Esophagus squamous epithelium (tissue), 5 donors: Measurements from ENCODE around the gene DOCK1. TPM values are rescaled to one million over a fixed set of nuclear protein-coding genes. Genes with fewer than 3 reads are reported as not detected.

ENCODE experiments used
- DNase-seq: peaks from one replicate; lab custom pipeline; 2025; lab: John Stamatoyannopoulos, UW
- H3K27ac ChIP-seq, 4 donors: fragments of 200-600 bp; sonication (generic); one replicate each; pipeline ENCODE4 v1.5.1; 2016 to 2019; ENCODE audit warnings: mild to moderate bottlenecking in 1 of 4
- H3K27me3 ChIP-seq, 4 donors: fragments of 200-600 bp; sonication (generic); 1 replicate in 3 of 4; 2 replicates in 1 of 4; pipeline versions ENCODE4 v1.5.1 to v1.6.0; 2017 to 2021; ENCODE audit warnings: antibody characterized with exemption in 1 of 4
- H3K36me3 ChIP-seq, 3 donors: fragments of 200-600 bp; sonication (generic); one replicate each; pipeline ENCODE4 v1.5.1; 2016 to 2019
- H3K4me1 ChIP-seq, 3 donors: fragments of 200-600 bp; sonication (generic); one replicate each; pipeline ENCODE4 v1.5.1; 2017 to 2019
- H3K4me3 ChIP-seq, 4 donors: fragments of 200-600 bp; sonication (generic); 1 replicate in 3 of 4; 2 replicates in 1 of 4; pipeline ENCODE4 v1.5.1; 2016 to 2019; ENCODE audit warnings: mild to moderate bottlenecking in 2 of 4, moderate library complexity in 1 of 4
- H3K9me3 ChIP-seq, 3 donors: fragments of 200-600 bp; sonication (generic); one replicate each; pipeline ENCODE4 v1.5.1; 2016 to 2019
- POLR2A ChIP-seq, 4 donors: fragments of 450-650 bp; IDR thresholded peaks; one replicate each; pipeline ENCODE4 v1.6.1; 2017; ENCODE audit warnings: antibody characterized with exemption in 4 of 4, mild to moderate bottlenecking in 4 of 4, moderate library complexity in 3 of 4
- WGBS, 2 donors: methylation state at CpG; one replicate each; pipeline ENCODE4 v1.1.5; 2018; 5-methylcytosine and 5-hydroxymethylcytosine counted together
- intact Hi-C: fragments of 100-400 bp; cut with DNase I; formaldehyde crosslinking; loops from one replicate; pipeline ENCODE4 v1.15.0; 2022
- total RNA-seq, 4 donors: library from RNA; depleted of rRNA; stranded (reverse); fragments of >200 nt; gene quantifications; one replicate each; pipeline ENCODE4 v1.1.0, GENCODE V29; 2016
- TF ChIP-seq, protein P1 (sequence below), 6 experiments: fragments of 450-650 bp in 4 of 6; fragments of 200-600 bp in 2 of 6; sonication (generic) in 2 of 6; IDR thresholded peaks; one replicate each; pipeline ENCODE4 v1.5.1; 2016 to 2019; ENCODE audit warnings: antibody characterized with exemption in 6 of 6, mild to moderate bottlenecking in 4 of 6, moderate library complexity in 4 of 6
- donor health status: DM: yes; HTN: yes; CAD: no.

The DOCK1 gene
- total RNA-seq, 4 donors from 2014 or later = 31.8 to 83.4 (median 49.8) TPM

DNA sequence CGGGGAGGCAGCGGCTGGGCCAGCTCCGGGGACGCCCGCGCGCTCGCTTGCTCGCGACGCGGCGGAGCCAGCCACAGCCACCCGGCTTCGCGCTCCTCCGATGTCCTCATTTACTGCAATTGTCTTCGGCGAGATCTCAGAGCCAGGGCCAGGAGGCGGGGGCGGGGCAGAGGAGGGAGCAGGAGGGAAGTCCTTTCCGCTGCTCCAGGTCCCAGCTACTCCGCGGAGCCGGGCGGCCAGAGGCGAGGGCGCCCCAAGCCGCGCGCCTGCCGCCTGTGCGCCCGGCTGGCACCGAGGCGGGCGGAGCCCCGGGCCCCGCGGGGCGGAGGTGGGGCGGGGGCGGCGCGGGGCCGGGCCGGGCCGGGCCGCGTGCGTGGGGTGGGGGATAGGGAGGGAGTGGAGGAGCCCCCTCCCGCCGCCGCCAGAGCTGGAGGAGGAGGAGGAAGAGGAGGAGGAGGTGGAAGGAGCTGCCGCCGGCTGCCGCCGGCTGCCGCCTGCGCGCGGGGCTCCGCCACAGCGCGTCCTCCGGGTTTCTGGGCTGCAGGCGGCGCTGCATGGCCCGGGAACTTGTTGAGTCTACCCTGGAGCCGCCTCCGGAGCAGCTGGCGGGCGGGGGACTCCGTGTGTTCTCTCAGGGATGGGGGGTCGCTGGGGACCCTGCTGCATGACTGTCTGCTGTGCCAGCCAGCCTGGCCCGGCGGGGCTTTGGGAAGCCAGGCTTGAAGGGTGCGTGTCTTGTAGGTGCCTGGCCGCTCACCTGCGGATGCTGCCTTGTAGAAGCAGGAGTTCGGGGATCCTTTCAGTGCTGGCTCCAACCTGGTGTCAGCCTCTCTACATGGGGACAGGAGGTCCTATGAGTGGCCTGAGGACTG, 291.3 kb downstream of the DOCK1 start, which contains the start of gene INSYN2A:
Gene INSYN2A, minus strand, starts transcription at position 310 of the 872 bp plus-strand sequence. CDS start 20,196 bp downstream, outside the sequence.
- peaks cover 10 to 25% (median 22%) of the 10 kb centered on the region in 3 donors for H3K4me1 ChIP-seq
- no peak for DNase-seq
- no peaks in the 10 kb centered on the region for H3K9me3 ChIP-seq
- TF ChIP-seq, protein P1, sequence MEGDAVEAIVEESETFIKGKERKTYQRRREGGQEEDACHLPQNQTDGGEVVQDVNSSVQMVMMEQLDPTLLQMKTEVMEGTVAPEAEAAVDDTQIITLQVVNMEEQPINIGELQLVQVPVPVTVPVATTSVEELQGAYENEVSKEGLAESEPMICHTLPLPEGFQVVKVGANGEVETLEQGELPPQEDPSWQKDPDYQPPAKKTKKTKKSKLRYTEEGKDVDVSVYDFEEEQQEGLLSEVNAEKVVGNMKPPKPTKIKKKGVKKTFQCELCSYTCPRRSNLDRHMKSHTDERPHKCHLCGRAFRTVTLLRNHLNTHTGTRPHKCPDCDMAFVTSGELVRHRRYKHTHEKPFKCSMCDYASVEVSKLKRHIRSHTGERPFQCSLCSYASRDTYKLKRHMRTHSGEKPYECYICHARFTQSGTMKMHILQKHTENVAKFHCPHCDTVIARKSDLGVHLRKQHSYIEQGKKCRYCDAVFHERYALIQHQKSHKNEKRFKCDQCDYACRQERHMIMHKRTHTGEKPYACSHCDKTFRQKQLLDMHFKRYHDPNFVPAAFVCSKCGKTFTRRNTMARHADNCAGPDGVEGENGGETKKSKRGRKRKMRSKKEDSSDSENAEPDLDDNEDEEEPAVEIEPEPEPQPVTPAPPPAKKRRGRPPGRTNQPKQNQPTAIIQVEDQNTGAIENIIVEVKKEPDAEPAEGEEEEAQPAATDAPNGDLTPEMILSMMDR (IDR thresholded peaks at IDR 0.05) = no peak
- no peak for TF ChIP-seq POLR2A (IDR thresholded peaks at IDR 0.05)
- peak within 1 kb of the TSS; percentile 23 to 67 (median 38) for H3K4me3 ChIP-seq
- no peak within 1 kb of the TSS for H3K27ac ChIP-seq
- peaks cover 0 to 40% (median 0%) of the 10 kb centered on the region in 4 donors for H3K27me3 ChIP-seq
- H3K36me3 ChIP-seq = peaks cover 0 to 7% (median 0%) of the 10 kb centered on the region in 3 donors
- intact Hi-C loops = no loop called here
- WGBS, 2 donors = 5% methylated on average over 4 of the region's 81 CpGs; no CpG with 5 or more reads in 1 of the 2 donors

DNA sequence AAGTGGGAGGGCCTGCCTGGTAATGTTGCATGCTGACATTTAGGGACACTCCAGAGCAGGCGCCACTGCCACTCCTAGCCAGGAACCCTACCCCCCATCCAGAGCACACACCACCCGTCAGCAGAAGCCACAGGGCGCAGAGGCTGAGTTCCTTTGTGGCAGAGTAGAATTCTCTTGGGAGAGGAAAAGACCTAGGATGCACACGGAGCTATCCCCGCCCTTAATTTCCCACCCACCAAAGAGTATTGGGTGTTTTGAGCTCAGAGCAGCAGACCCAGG, 291.9 kb downstream of the DOCK1 start:
- Histone ChIP-seq H3K4me1 (peaks cover 10 to 25% (median 22%) of the 10 kb centered on the region in 3 donors), H3K27ac (no peak overlapping the region), H3K9me3 (no peaks in the 10 kb centered on the region), H3K27me3 (peaks cover 0 to 40% (median 0%) of the 10 kb centered on the region in 4 donors), H3K4me3 (no peak overlapping the region), H3K36me3 (peaks cover 0 to 7% (median 0%) of the 10 kb centered on the region in 3 donors)
- TF ChIP-seq POLR2A (IDR thresholded peaks at IDR 0.05) = no peak
- TF ChIP-seq, protein P1 (IDR thresholded peaks at IDR 0.05) = no peak
- intact Hi-C loops = no loop called here
- no peak for DNase-seq
- WGBS, 2 donors = no CpG with 5 or more reads among the region's 5 CpGs

DNA sequence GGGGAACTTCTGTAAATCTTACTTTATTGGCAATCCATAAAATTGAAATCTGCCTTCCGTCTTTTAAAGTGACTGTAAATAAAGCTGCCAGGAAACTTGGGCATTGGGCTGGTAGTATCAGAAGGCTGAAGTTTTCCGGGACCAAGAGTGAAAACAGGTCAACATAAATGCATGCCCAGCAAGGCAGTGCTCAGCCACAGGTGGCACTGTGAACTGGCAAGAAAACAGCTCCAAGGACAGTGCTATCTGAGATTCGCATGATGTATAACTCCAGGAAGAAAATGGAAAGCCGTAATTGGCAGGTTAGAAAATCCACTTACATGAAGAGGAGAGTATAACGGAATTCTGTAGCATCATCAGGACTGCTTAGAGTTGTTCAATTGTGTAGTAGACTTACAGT, 293.1 kb downstream of the DOCK1 start:
- H3K27ac ChIP-seq = no peak overlapping the region
- no peaks in the 10 kb centered on the region for H3K9me3 ChIP-seq
- no peak overlapping the region for H3K4me3 ChIP-seq
- TF ChIP-seq, protein P1 (IDR thresholded peaks at IDR 0.05) = no peak
- TF ChIP-seq POLR2A (IDR thresholded peaks at IDR 0.05) = no peak
- H3K27me3 ChIP-seq = peaks cover 0 to 36% (median 0%) of the 10 kb centered on the region in 4 donors
- intact Hi-C loops = no loop called here
- H3K4me1 ChIP-seq = peaks cover 10 to 25% (median 22%) of the 10 kb centered on the region in 3 donors
- WGBS, 2 donors = 81 to 92% methylated on average over 4 of the region's 5 CpGs
- peaks cover 0 to 7% (median 0%) of the 10 kb centered on the region in 3 donors for H3K36me3 ChIP-seq
- no peak for DNase-seq

DNA sequence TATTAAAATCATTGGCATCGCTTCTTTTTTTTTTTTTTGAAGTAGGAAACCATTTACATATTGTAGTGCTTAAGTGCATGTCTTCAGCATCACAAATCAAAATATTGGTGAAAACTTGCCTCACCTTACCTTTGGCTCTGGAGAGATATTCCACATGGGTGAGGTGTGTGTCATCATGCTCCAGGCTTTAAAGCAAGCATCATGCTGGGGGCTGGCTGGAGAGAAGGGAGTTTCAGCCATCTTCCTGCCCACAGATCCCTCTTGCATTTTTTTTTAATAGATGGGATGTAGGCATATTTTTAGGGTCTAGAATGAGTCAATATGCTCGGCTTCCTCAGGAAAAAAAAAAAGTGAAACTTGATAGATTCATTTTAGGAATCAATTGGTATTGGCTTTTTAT, 293.5 kb downstream of the DOCK1 start:
- WGBS, 2 donors = 76 to 89% methylated on average over 2 of the region's 2 CpGs
- TF ChIP-seq POLR2A (IDR thresholded peaks at IDR 0.05) = no peak
- TF ChIP-seq, protein P1 (IDR thresholded peaks at IDR 0.05) = no peak
- intact Hi-C loops = no loop called here
- H3K27ac ChIP-seq = no peak overlapping the region
- H3K4me3 ChIP-seq = no peak overlapping the region
- H3K4me1 ChIP-seq = peaks cover 10 to 25% (median 22%) of the 10 kb centered on the region in 3 donors
- no peak for DNase-seq
- peaks cover 0 to 32% (median 0%) of the 10 kb centered on the region in 4 donors for H3K27me3 ChIP-seq
- H3K36me3 ChIP-seq = peaks cover 0 to 7% (median 0%) of the 10 kb centered on the region in 3 donors
- H3K9me3 ChIP-seq = no peaks in the 10 kb centered on the region

DNA sequence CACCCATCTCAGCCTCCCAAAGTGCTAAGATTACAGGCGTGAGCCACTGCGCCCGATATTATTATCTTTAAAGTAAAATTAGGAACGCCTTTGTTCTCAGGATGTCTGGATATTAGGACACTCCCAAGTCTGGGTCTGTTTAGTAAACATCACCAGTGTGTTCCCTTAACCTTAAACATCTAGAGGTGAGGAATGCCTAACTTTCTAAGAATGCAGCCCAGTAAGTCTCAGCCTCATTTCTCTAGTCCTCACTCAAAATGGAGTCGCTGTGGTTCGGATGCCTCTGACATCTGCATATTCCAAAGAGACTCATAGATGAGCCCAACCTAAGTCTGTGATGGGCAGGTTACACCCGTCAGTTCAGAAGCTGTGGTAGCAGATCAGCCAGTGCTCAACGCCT, 295.4 kb downstream of the DOCK1 start:
- Histone ChIP-seq H3K27me3 (peaks cover 0 to 15% (median 0%) of the 10 kb centered on the region in 4 donors), H3K36me3 (peaks cover 0 to 23% (median 0%) of the 10 kb centered on the region in 3 donors), H3K4me1 (peaks cover 1 to 14% (median 12%) of the 10 kb centered on the region in 3 donors), H3K4me3 (no peak overlapping the region), H3K27ac (no peak overlapping the region), H3K9me3 (no peaks in the 10 kb centered on the region)
- DNase-seq = no peak
- intact Hi-C loops = no loop called here
- TF ChIP-seq, protein P1 (IDR thresholded peaks at IDR 0.05) = no peak
- no peak for TF ChIP-seq POLR2A (IDR thresholded peaks at IDR 0.05)
- WGBS, 2 donors = 93% methylated on average over 8 of the region's 8 CpGs
